HepG2 (cell line): Measurements from ENCODE around the gene ABHD17B. TPM values are rescaled to one million over a fixed set of nuclear protein-coding genes. Genes with fewer than 3 reads are reported as not detected.

Experiments
- AKAP8 ChIP-seq: sonication (generic); formaldehyde crosslinking; IDR thresholded peaks from 2 replicates; pipeline ENCODE4 v1.5.1; 2020; ENCODE audit warnings: mild to moderate bottlenecking, missing genetic modification reagents
- CAMTA2 ChIP-seq: sonication (generic); formaldehyde crosslinking; IDR thresholded peaks from 2 replicates; pipeline ENCODE4 v1.4.0; 2020; ENCODE audit warnings: mild to moderate bottlenecking, missing genetic modification reagents, borderline replicate concordance
- DPF2 ChIP-seq: sonication (generic); formaldehyde crosslinking; IDR thresholded peaks from 2 replicates; pipeline ENCODE4 v1.4.0; 2020; ENCODE audit warnings: mild to moderate bottlenecking, low read depth, missing genetic modification reagents, borderline replicate concordance
- ELF4 ChIP-seq: sonication (generic); formaldehyde crosslinking; IDR thresholded peaks from 2 replicates; pipeline ENCODE4 v1.5.0; 2020; ENCODE audit warnings: missing genetic modification reagents, mild to moderate bottlenecking, moderate library complexity, borderline replicate concordance
- FOXP4 ChIP-seq: sonication (generic); formaldehyde crosslinking; IDR thresholded peaks from 2 replicates; pipeline ENCODE4 v1.4.0; 2020; ENCODE audit warnings: missing genetic modification reagents
- GFI1 ChIP-seq: sonication (generic); formaldehyde crosslinking; IDR thresholded peaks from 2 replicates; pipeline ENCODE4 v1.5.0; 2020; ENCODE audit warnings: missing genetic modification reagents, mild to moderate bottlenecking, borderline replicate concordance
- IRF2 ChIP-seq: IDR thresholded peaks from 2 replicates; pipeline ENCODE4 v1.6.1; 2018; ENCODE audit warnings: missing genetic modification reagents, missing compliant biosample characterization
- JUNB ChIP-seq: sonication (generic); formaldehyde crosslinking; IDR thresholded peaks from 2 replicates; pipeline ENCODE4 v1.8.0; 2022; ENCODE audit warnings: missing genetic modification reagents, mild to moderate bottlenecking, borderline replicate concordance
- KMT2A ChIP-seq: sonication (generic); formaldehyde crosslinking; IDR thresholded peaks from 2 replicates; pipeline ENCODE4 v1.4.0; 2020; ENCODE audit warnings: missing genetic modification reagents
- LCORL ChIP-seq, 2 experiments: fragments of 450-650 bp in 1 of 2; sonication (generic) in 1 of 2; formaldehyde crosslinking in 1 of 2; IDR thresholded peaks; 2 replicates each; pipeline versions ENCODE4 v1.5.0 to v1.6.1; 2017 to 2020; ENCODE audit warnings: antibody characterized with exemption in 1 of 2, missing genetic modification reagents in 1 of 2
- REL ChIP-seq: sonication (generic); formaldehyde crosslinking; conservative IDR thresholded peaks from 2 replicates; pipeline ENCODE4 v1.8.0; 2022; ENCODE audit warnings: mild to moderate bottlenecking, missing genetic modification reagents, moderate library complexity
- TMF1 ChIP-seq: sonication (generic); formaldehyde crosslinking; IDR thresholded peaks from 2 replicates; pipeline ENCODE4 v1.8.1; 2022; ENCODE audit warnings: low read depth, missing genetic modification reagents
- ZBTB8A ChIP-seq: sonication (generic); formaldehyde crosslinking; IDR thresholded peaks from 2 replicates; pipeline ENCODE4 v1.4.0; 2020; ENCODE audit warnings: mild to moderate bottlenecking, low read depth, missing genetic modification reagents, borderline replicate concordance
- ZMAT3 ChIP-seq: sonication (generic); formaldehyde crosslinking; conservative IDR thresholded peaks from 2 replicates; pipeline ENCODE4 v1.7.0; 2021; ENCODE audit warnings: missing genetic modification reagents
- ZNF10 ChIP-seq: sonication (generic); formaldehyde crosslinking; IDR thresholded peaks from 2 replicates; pipeline ENCODE4 v1.4.0; 2020; ENCODE audit warnings: mild to moderate bottlenecking, low read depth, missing genetic modification reagents, borderline replicate concordance
- ZNF205 ChIP-seq: IDR thresholded peaks from 2 replicates; pipeline ENCODE4 v1.6.1; 2018; ENCODE audit warnings: missing biosample characterization, missing genetic modification reagents
- ZNF263 ChIP-seq: sonication (generic); formaldehyde crosslinking; IDR thresholded peaks from 2 replicates; pipeline ENCODE4 v1.4.0; 2020; ENCODE audit warnings: missing genetic modification reagents
- ZNF280D ChIP-seq: sonication (generic); formaldehyde crosslinking; IDR thresholded peaks from 2 replicates; pipeline ENCODE4 v1.5.1; 2020; ENCODE audit warnings: mild to moderate bottlenecking, missing genetic modification reagents
- ZNF558 ChIP-seq: sonication (generic); formaldehyde crosslinking; IDR thresholded peaks from 2 replicates; pipeline ENCODE4 v1.9.0; 2022; ENCODE audit warnings: mild to moderate bottlenecking, missing genetic modification reagents, borderline replicate concordance
- polyA plus RNA-seq, 8 experiments: library from polyadenylated mRNA; depleted of rRNA in 3 of 8; stranded (reverse) in 7 of 8; unstranded in 1 of 8; fragments of >200 nt; fragmentation: Illumina TruSeq in 4 of 8; extraction: Trizol in 4 of 8; gene quantifications; 2 replicates each; pipeline versions ENCODE4 v1.2.1 to v1.2.3, GENCODE V29; 2011 to 2016; ENCODE audit warnings: low read depth in 4 of 8, missing spikeins in 1 of 8, mixed read lengths in 1 of 8; ENCODE audit not compliant: insufficient read depth in 1 of 8
- total RNA-seq, 5 experiments: library from RNA; depleted of rRNA; stranded (reverse); fragments of >200 nt; fragmentation: Illumina TruSeq; extraction: Trizol; gene quantifications; 2 replicates each; pipeline ENCODE4 v1.2.3, GENCODE V29; 2016; ENCODE audit warnings: low read depth in 1 of 5
- TF ChIP-seq, protein P1 (sequence below): sonication (generic); formaldehyde crosslinking; IDR thresholded peaks from 2 replicates; pipeline ENCODE4 v1.5.0; 2020; ENCODE audit warnings: mild to moderate bottlenecking, low read depth, missing genetic modification reagents, borderline replicate concordance
- TF ChIP-seq, protein P2 (sequence below): sonication (generic); formaldehyde crosslinking; IDR thresholded peaks from 2 replicates; pipeline ENCODE4 v1.4.0; 2020; ENCODE audit warnings: low read depth, missing genetic modification reagents

ABHD17B gene
- total and polyA plus RNA-seq, 2 of the 13 experiments (the other 11 are each of a cell fraction or from before 2014, with no cell fraction given) = 11.3 to 22.0 TPM

DNA sequence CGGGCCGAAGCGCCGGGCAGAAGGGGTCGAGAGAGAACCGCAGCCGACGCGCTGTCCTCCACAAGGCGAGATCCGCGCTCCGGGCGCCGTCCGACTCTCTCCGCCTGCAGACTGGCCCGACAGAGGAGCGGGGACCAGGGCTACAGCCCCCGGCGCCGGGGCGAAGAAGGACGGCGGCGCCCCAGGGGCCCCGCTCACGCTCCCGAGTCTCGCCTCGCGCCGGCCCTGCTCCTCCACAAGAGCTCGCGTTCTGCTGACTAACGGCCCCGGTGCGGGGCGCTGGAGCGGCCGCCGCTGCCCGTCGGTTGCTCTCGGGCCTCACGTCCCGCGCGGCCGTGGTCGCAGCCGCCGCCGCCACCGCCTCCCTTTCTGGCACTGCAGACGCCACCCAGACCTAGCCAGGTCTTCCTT lies 338 bp downstream of the ABHD17B start (continued):
- TF ChIP-seq ELF4 (CRISPR knock-in tag) (no peak), TMF1 (no peak), FOXP4 (CRISPR knock-in tag) (no peak), KMT2A (no peak; the same call in 1 of the 2 replicates), DPF2 (CRISPR knock-in tag) (no peak), REL (CRISPR knock-in tag) (no peak), IRF2 (CRISPR knock-in tag) (no peak), ZBTB8A (CRISPR knock-in tag) (no peak), ZNF263 (CRISPR knock-in tag) (no peak), ZMAT3 (CRISPR knock-in tag) (no peak), ZNF10 (CRISPR knock-in tag) (no peak), CAMTA2 (CRISPR knock-in tag) (no peak), ZNF558 (CRISPR knock-in tag) (peak; percentile 83; the same call in 1 of the 2 replicates), LCORL (IDR thresholded peaks at IDR 0.05) (no peak), LCORL (CRISPR knock-in tag; IDR thresholded peaks at IDR 0.05) (peak; percentile 12; the same call in 1 of the 2 replicates), ZNF280D (CRISPR knock-in tag) (no peak; the same call in 1 of the 2 replicates), AKAP8 (CRISPR knock-in tag) (no peak), JUNB (CRISPR knock-in tag) (no peak), ZNF205 (no peak), GFI1 (CRISPR knock-in tag) (no peak)
- TF ChIP-seq, protein P1, sequence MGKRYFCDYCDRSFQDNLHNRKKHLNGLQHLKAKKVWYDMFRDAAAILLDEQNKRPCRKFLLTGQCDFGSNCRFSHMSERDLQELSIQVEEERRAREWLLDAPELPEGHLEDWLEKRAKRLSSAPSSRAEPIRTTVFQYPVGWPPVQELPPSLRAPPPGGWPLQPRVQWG (CRISPR knock-in tag) = no peak
- TF ChIP-seq, protein P2, sequence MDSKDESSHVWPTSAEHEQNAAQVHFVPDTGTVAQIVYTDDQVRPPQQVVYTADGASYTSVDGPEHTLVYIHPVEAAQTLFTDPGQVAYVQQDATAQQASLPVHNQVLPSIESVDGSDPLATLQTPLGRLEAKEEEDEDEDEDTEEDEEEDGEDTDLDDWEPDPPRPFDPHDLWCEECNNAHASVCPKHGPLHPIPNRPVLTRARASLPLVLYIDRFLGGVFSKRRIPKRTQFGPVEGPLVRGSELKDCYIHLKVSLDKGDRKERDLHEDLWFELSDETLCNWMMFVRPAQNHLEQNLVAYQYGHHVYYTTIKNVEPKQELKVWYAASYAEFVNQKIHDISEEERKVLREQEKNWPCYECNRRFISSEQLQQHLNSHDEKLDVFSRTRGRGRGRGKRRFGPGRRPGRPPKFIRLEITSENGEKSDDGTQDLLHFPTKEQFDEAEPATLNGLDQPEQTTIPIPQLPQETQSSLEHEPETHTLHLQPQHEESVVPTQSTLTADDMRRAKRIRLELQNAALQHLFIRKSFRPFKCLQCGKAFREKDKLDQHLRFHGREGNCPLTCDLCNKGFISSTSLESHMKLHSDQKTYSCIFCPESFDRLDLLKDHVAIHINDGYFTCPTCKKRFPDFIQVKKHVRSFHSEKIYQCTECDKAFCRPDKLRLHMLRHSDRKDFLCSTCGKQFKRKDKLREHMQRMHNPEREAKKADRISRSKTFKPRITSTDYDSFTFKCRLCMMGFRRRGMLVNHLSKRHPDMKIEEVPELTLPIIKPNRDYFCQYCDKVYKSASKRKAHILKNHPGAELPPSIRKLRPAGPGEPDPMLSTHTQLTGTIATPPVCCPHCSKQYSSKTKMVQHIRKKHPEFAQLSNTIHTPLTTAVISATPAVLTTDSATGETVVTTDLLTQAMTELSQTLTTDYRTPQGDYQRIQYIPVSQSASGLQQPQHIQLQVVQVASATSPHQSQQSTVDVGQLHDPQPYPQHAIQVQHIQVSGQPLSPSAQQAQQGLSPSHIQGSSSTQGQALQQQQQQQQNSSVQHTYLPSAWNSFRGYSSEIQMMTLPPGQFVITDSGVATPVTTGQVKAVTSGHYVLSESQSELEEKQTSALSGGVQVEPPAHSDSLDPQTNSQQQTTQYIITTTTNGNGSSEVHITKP = no peak
